Chondrocyte (in vitro differentiated cells): ENCODE data around the gene NUP50. TPM values are rescaled to one million over a fixed set of nuclear protein-coding genes. Genes with fewer than 3 reads are reported as not detected.

ENCODE experiments used
- DNase-seq: peaks from one replicate; pipeline ENCODE4 v3.0.0; 2021; ENCODE audit warnings: mixed read lengths, low spot score
- H3K27ac Mint-ChIP-seq: one replicate; pipeline ENCODE4 v1.8.0; 2021; ENCODE audit warnings: mild to moderate bottlenecking, moderate library complexity, mixed read lengths; ENCODE audit not compliant: unreplicated experiment
- H3K27me3 Mint-ChIP-seq: 2 replicates; pipeline ENCODE4 v1.8.0; 2021; ENCODE audit warnings: low read depth, mixed read lengths
- H3K36me3 Mint-ChIP-seq: 2 replicates; pipeline ENCODE4 v1.8.0; 2021; ENCODE audit warnings: low read depth, mixed read lengths
- H3K4me1 Mint-ChIP-seq: 2 replicates; pipeline ENCODE4 v1.8.0; 2021; ENCODE audit warnings: low read depth, mild to moderate bottlenecking, mixed read lengths
- H3K4me3 Mint-ChIP-seq: one replicate; pipeline ENCODE4 v1.8.0; 2021; ENCODE audit warnings: mild to moderate bottlenecking, moderate library complexity, mixed read lengths; ENCODE audit not compliant: unreplicated experiment
- H3K9me3 Mint-ChIP-seq: 2 replicates; pipeline ENCODE4 v1.8.0; 2021; ENCODE audit warnings: low read depth, mixed read lengths
- total RNA-seq: library from RNA; stranded (reverse); gene quantifications from 3 replicates; pipeline ENCODE4 v1.2.1, GENCODE V29; 2021
- TF ChIP-seq, protein P1 (sequence below): fragments of 200-600 bp; sonication (generic); IDR thresholded peaks from 2 replicates; pipeline ENCODE4 v1.5.0; 2021; ENCODE audit warnings: antibody characterized with exemption, mild to moderate bottlenecking, moderate library complexity

NUP50 gene
- total RNA-seq, 1 donor from 2014 or later = 44.1 TPM

DNA sequence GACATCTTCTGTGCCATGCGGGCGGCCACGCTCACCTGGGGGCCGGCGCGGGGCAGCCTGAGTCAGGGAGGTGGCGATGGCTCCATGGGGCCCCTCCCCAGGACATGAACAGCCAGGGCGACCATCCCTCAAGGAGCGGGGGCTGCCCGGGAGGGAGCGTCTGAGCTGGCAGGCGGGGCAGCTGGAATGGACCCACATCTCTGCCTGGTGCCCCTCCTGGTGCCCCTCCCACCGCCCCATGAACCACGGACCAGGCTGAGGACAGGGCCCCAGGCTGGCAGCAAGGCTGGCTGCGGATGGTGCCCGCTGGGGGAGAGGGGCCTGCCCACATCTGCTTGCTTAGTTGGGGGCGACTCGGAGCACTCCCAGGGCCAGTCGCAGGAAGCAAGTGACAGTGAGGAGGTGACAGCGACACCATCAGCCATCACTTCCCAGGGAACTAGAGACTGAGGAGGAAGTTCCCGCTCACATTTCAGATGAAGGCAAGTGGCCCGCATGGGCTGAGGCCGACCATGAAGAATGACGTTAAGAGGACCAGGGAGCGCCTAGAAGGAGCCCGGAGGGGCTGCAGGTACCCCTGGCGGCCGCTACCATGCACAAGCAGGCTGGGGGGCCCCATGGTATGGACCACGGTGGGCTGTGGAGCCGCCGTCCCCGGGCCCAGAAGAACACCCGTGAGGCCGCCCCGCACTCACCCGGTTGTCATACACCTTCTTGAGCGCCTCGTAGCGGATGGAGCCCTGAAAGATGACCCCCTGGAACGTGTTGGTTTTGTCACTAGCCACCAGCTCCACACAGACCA is 39.6 kb downstream of the NUP50 start:
- TF ChIP-seq, protein P1, sequence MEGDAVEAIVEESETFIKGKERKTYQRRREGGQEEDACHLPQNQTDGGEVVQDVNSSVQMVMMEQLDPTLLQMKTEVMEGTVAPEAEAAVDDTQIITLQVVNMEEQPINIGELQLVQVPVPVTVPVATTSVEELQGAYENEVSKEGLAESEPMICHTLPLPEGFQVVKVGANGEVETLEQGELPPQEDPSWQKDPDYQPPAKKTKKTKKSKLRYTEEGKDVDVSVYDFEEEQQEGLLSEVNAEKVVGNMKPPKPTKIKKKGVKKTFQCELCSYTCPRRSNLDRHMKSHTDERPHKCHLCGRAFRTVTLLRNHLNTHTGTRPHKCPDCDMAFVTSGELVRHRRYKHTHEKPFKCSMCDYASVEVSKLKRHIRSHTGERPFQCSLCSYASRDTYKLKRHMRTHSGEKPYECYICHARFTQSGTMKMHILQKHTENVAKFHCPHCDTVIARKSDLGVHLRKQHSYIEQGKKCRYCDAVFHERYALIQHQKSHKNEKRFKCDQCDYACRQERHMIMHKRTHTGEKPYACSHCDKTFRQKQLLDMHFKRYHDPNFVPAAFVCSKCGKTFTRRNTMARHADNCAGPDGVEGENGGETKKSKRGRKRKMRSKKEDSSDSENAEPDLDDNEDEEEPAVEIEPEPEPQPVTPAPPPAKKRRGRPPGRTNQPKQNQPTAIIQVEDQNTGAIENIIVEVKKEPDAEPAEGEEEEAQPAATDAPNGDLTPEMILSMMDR = no peak
- Mint-ChIP-seq H3K27me3 (no peaks in the 10 kb centered on the region), H3K4me1 (peaks cover 35% of the 10 kb centered on the region), H3K4me3 (no peak overlapping the region), H3K27ac (no peak overlapping the region), H3K9me3 (no peaks in the 10 kb centered on the region), H3K36me3 (peaks cover 18% of the 10 kb centered on the region)
- DNase-seq = peak; percentile 86

DNA sequence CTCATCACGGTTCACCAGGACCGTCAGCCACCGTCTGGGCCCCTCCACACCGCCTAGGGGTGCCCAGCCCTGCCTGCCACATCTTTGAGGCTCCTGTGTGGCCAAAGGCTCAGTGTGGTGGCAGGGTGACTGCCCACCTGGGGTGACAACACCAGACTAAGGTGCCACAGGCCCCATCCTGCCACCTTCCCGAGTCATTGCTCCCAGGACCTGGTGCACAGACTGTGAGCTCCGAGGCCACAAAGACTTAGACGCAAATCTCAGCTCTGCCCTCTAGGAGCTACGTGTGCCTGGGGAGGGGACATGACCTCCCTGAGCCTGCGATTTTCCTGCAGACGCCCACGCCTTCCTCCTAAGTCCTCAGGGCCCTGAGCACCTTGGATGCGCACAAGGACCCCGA is 40.5 kb downstream of the NUP50 start:
- peaks cover 14% of the 10 kb centered on the region for H3K36me3 Mint-ChIP-seq
- DNase-seq = peak; percentile 68
- no peaks in the 10 kb centered on the region for H3K9me3 Mint-ChIP-seq
- H3K4me1 Mint-ChIP-seq = peaks cover 41% of the 10 kb centered on the region
- no peak overlapping the region for H3K27ac Mint-ChIP-seq
- TF ChIP-seq, protein P1 = no peak
- H3K4me3 Mint-ChIP-seq = no peak overlapping the region
- H3K27me3 Mint-ChIP-seq = no peaks in the 10 kb centered on the region

DNA sequence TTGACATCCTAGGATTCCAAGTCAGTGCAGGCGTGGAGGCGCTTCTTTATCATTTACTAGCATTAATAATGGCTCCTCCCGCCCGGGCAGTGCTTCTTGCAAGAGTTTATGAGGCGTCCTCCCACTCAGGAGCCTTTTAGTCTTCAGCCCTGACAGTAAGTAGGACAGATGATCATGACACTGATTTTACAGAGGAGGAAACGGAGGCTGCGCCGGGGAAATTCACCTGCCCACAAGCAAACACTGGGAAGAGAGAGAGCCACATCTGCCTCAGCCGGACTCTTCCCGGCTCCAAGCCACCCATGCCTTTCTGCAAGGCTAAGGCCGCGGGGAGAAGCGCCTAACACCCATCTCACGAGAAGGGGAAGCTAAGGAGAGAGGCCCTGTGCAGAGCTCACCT is 41.1 kb downstream of the NUP50 start:
- Mint-ChIP-seq H3K4me3 (no peak overlapping the region), H3K27ac (no peak overlapping the region)

GRCh38 chr22:45205276-45205925 is 41.7 kb downstream of the NUP50 start:
- no peak overlapping the region for H3K4me3 Mint-ChIP-seq
- H3K4me1 Mint-ChIP-seq = peaks cover 47% of the 10 kb centered on the region
- no peak overlapping the region for H3K27ac Mint-ChIP-seq
- H3K9me3 Mint-ChIP-seq = no peaks in the 10 kb centered on the region
- H3K36me3 Mint-ChIP-seq = peaks cover 13% of the 10 kb centered on the region
- no peaks in the 10 kb centered on the region for H3K27me3 Mint-ChIP-seq
- DNase-seq = peak; percentile 65
- TF ChIP-seq, protein P1 = no peak

More for the DNA sequence above, 41.1 kb downstream of the NUP50 start:
- Mint-ChIP-seq H3K36me3 (peaks cover 13% of the 10 kb centered on the region), H3K9me3 (no peaks in the 10 kb centered on the region), H3K27me3 (no peaks in the 10 kb centered on the region), H3K4me1 (peaks cover 44% of the 10 kb centered on the region)
- DNase-seq = peak; percentile 55
- TF ChIP-seq, protein P1 = no peak

GRCh38 chr22:45206233-45206632 is 42.5 kb downstream of the NUP50 start:
- Mint-ChIP-seq H3K9me3 (no peaks in the 10 kb centered on the region), H3K27ac (no peak overlapping the region), H3K36me3 (peaks cover 13% of the 10 kb centered on the region), H3K4me1 (peaks cover 47% of the 10 kb centered on the region), H3K4me3 (no peak overlapping the region), H3K27me3 (no peaks in the 10 kb centered on the region)
- DNase-seq = peak; percentile 29
- TF ChIP-seq, protein P1 = peak; percentile 14
